GM12864 (cell line): ENCODE measurements around the gene GKN2.

Experiments
- DNase-seq: peaks from one replicate; pipeline ENCODE4 v3.0.0-alpha.2; 2011; ENCODE audit warnings: low read depth
- H3K4me3 ChIP-seq: 2 replicates; pipeline ENCODE4 v1.5.1; 2011; ENCODE audit warnings: mild to moderate bottlenecking, low read depth, low read length, control low read depth
- CTCF ChIP-seq: IDR thresholded peaks from 2 replicates; pipeline ENCODE4 v1.5.1; 2011; ENCODE audit warnings: low read depth, mild to moderate bottlenecking, moderate library complexity, low read length, control low read depth, inconsistent platforms; ENCODE audit errors: missing control alignments

The GKN2 gene

GRCh38 chr2:68992341-68992740 lies 39.6 kb upstream of the GKN2 start:
- H3K4me3 ChIP-seq = no peak overlapping the region
- no peak for DNase-seq
- no peak for TF ChIP-seq CTCF

- no peak overlapping the region for H3K4me3 ChIP-seq
- TF ChIP-seq CTCF = no peak
- no peak for DNase-seq
Measured at GRCh38 chr2:68989035-68989434, 36.3 kb upstream of the GKN2 start.

GRCh38 chr2:68987021-68987503 lies 34.4 kb upstream of the GKN2 start:
- no peak overlapping the region for H3K4me3 ChIP-seq
- no peak for DNase-seq
- no peak for TF ChIP-seq CTCF

GRCh38 chr2:68980956-68981355 lies 28.3 kb upstream of the GKN2 start:
- no peak for DNase-seq
- H3K4me3 ChIP-seq = no peak overlapping the region
- no peak for TF ChIP-seq CTCF

- H3K4me3 ChIP-seq = no peak overlapping the region
- no peak for DNase-seq
- TF ChIP-seq CTCF = no peak
Measured at GRCh38 chr2:68978098-68978497, 25.4 kb upstream of the GKN2 start.

GRCh38 chr2:68977453-68977852 lies 24.8 kb upstream of the GKN2 start:
- TF ChIP-seq CTCF = no peak
- DNase-seq = no peak
- no peak overlapping the region for H3K4me3 ChIP-seq

GRCh38 chr2:68975844-68976243 lies 23.2 kb upstream of the GKN2 start:
- no peak for TF ChIP-seq CTCF
- H3K4me3 ChIP-seq = no peak overlapping the region
- no peak for DNase-seq
